H1 (cell line): ENCODE measurements around the gene ZDHHC8. TPM values are rescaled to one million over a fixed set of nuclear protein-coding genes. Genes with fewer than 3 reads are reported as not detected.

Experiments used
- CTCF ChIA-PET: fragments of 300-600 bp; sonication (Branson Sonifier 250); formaldehyde crosslinking; loops from one replicate; lab custom pipeline; 2021; ENCODE audit not compliant: partially characterized antibody; lab: Charles Lee
- POLR2A ChIA-PET: fragments of 300-600 bp; sonication (Branson Sonifier 250); formaldehyde crosslinking; loops from one replicate; lab custom pipeline; 2021; ENCODE audit warnings: inconsistent platforms; ENCODE audit not compliant: partially characterized antibody; lab: Charles Lee
- DNase-seq, 2 experiments: peaks; one replicate each; pipeline versions ENCODE4 v3.0.0 to v3.0.0-alpha.2; 2010 to 2022; ENCODE audit warnings: low spot score in 2 of 2, low read depth in 1 of 2, mixed read lengths in 1 of 2
- FAIRE-seq: peaks from 2 replicates; lab custom pipeline; 2011; peaks lifted over from hg19 to GRCh38; lab: Jason Lieb, UNC
- H2AFZ ChIP-seq: 2 replicates; pipeline ENCODE4 v1.8.1; 2012; ENCODE audit warnings: low read length, inconsistent platforms
- H2AK5ac ChIP-seq: 2 replicates; pipeline ENCODE4 v1.6.1; 2013; ENCODE audit warnings: low read depth, low read length
- H2BK120ac ChIP-seq: replicated peaks from 2 replicates; pipeline ENCODE3; 2013; ENCODE audit warnings: low read depth, low read length, inconsistent platforms
- H2BK12ac ChIP-seq: 2 replicates; pipeline ENCODE4 v1.6.1; 2013; ENCODE audit warnings: low read depth, low read length
- H2BK15ac ChIP-seq: 2 replicates; pipeline ENCODE4 v1.6.1; 2013; ENCODE audit warnings: low read length
- H2BK20ac ChIP-seq: 2 replicates; pipeline ENCODE4 v1.6.1; 2013; ENCODE audit warnings: low read length
- H2BK5ac ChIP-seq: 2 replicates; pipeline ENCODE4 v1.6.1; 2013; ENCODE audit warnings: low read depth, low read length
- H3K14ac ChIP-seq: 2 replicates; pipeline ENCODE4 v1.6.1; 2013; ENCODE audit warnings: inconsistent platforms; ENCODE audit not compliant: insufficient read length
- H3K18ac ChIP-seq: 2 replicates; pipeline ENCODE4 v1.6.1; 2013; ENCODE audit warnings: low read length; ENCODE audit errors: extremely low read depth
- H3K23ac ChIP-seq: 2 replicates; pipeline ENCODE4 v1.6.1; 2013; ENCODE audit warnings: inconsistent platforms; ENCODE audit not compliant: insufficient read length
- H3K23me2 ChIP-seq: 2 replicates; pipeline ENCODE4 v1.6.1; 2013; ENCODE audit warnings: low read depth, low read length
- H3K27ac ChIP-seq: 2 replicates; pipeline ENCODE4 v1.6.1; 2011; ENCODE audit warnings: low read depth, low read length, inconsistent platforms
- H3K27me3 ChIP-seq, 4 experiments: replicated peaks in 1 of 4; 1 replicate in 1 of 4; 2 replicates in 3 of 4; pipeline versions ENCODE4 v1.6.1 to v1.8.1; 2011 to 2013; ENCODE audit warnings: low read length in 3 of 4, mild to moderate bottlenecking in 3 of 4, inconsistent platforms in 2 of 4, mixed read lengths in 2 of 4, moderate library complexity in 1 of 4; ENCODE audit not compliant: control insufficient read depth in 3 of 4, insufficient read depth in 3 of 4; ENCODE audit errors: extremely low read depth in 1 of 4
- H3K36me3 ChIP-seq, 4 experiments: 2 replicates each; pipeline versions ENCODE4 v1.6.1 to v1.8.1; 2011 to 2013; ENCODE audit warnings: mild to moderate bottlenecking in 4 of 4, low read length in 3 of 4, moderate library complexity in 2 of 4, control low read depth in 1 of 4, inconsistent platforms in 1 of 4; ENCODE audit not compliant: insufficient read depth in 4 of 4, control insufficient read depth in 2 of 4
- H3K4ac ChIP-seq: replicated peaks from 2 replicates; pipeline ENCODE3; 2013; ENCODE audit warnings: low read length, low read depth, mixed read lengths, inconsistent platforms; ENCODE audit not compliant: insufficient read length
- H3K4me1 ChIP-seq, 4 experiments: replicated peaks in 1 of 4; 1 replicate in 1 of 4; 2 replicates in 3 of 4; pipeline versions ENCODE4 v1.6.1 to v1.8.1; 2011 to 2013; ENCODE audit warnings: low read length in 3 of 4, inconsistent platforms in 2 of 4, mixed read lengths in 1 of 4; ENCODE audit not compliant: insufficient read depth in 4 of 4, control insufficient read depth in 3 of 4
- H3K4me2 ChIP-seq, 2 experiments: 2 replicates each; pipeline versions ENCODE4 v1.6.1 to v1.8.1; 2011 to 2013; ENCODE audit warnings: low read depth in 2 of 2, low read length in 2 of 2, control low read depth in 1 of 2, inconsistent platforms in 1 of 2, mild to moderate bottlenecking in 1 of 2; ENCODE audit not compliant: insufficient read depth in 1 of 2
- H3K4me3 ChIP-seq, 4 experiments: fragments of 200-600, 300-600 bp in 1 of 4; sonication (generic), shearing (Covaris generic), sonication (Bioruptor Twin) in 1 of 4; 2 replicates each; pipeline versions ENCODE4 v1.5.1 to v1.8.1; 2011 to 2016; ENCODE audit warnings: low read length in 4 of 4, low read depth in 3 of 4, control low read depth in 2 of 4, inconsistent platforms in 2 of 4, mild to moderate bottlenecking in 2 of 4, mixed read lengths in 1 of 4, moderate library complexity in 1 of 4; ENCODE audit not compliant: insufficient read depth in 2 of 4; ENCODE audit errors: extremely low read depth in 1 of 4
- H3K56ac ChIP-seq: replicated peaks from 2 replicates; pipeline ENCODE3; 2013; ENCODE audit warnings: low read depth, mild to moderate bottlenecking, mixed read lengths, low read length, inconsistent platforms; ENCODE audit not compliant: insufficient read length
- H3K79me1 ChIP-seq: 2 replicates; pipeline ENCODE4 v1.6.1; 2013; ENCODE audit warnings: low read depth, low read length, control low read depth
- H3K79me2 ChIP-seq, 2 experiments: 2 replicates each; pipeline versions ENCODE4 v1.6.1 to v1.8.1; 2012 to 2013; ENCODE audit warnings: low read length in 2 of 2, mild to moderate bottlenecking in 2 of 2, inconsistent platforms in 1 of 2; ENCODE audit not compliant: insufficient read depth in 2 of 2, control insufficient read depth in 1 of 2
- H3K9ac ChIP-seq, 4 experiments: replicated peaks in 1 of 4; 1 replicate in 1 of 4; 2 replicates in 3 of 4; pipeline versions ENCODE4 v1.6.1 to v1.8.1; 2011 to 2013; ENCODE audit warnings: low read depth in 3 of 4, low read length in 3 of 4, control low read depth in 2 of 4, mild to moderate bottlenecking in 2 of 4, moderate library complexity in 2 of 4, inconsistent platforms in 1 of 4; ENCODE audit errors: extremely low read depth in 1 of 4
- H3K9me3 ChIP-seq, 2 experiments: 2 replicates each; pipeline versions ENCODE4 v1.6.1 to v1.8.1; 2012 to 2013; ENCODE audit warnings: mild to moderate bottlenecking in 2 of 2, moderate library complexity in 2 of 2, control low read depth in 1 of 2, inconsistent platforms in 1 of 2, low read depth in 1 of 2, low read length in 1 of 2, mixed read lengths in 1 of 2; ENCODE audit not compliant: insufficient read depth in 2 of 2
- H4K20me1 ChIP-seq, 2 experiments: replicated peaks in 1 of 2; 2 replicates each; pipeline versions ENCODE3 to v1.8.1; 2011 to 2013; ENCODE audit warnings: inconsistent platforms in 2 of 2, low read length in 2 of 2, mild to moderate bottlenecking in 1 of 2; ENCODE audit not compliant: insufficient read depth in 2 of 2, control insufficient read depth in 1 of 2
- H4K5ac ChIP-seq: 2 replicates; pipeline ENCODE4 v1.6.1; 2013; ENCODE audit warnings: low read length, low read depth, mixed read lengths, inconsistent platforms; ENCODE audit not compliant: insufficient read length
- H4K8ac ChIP-seq: 2 replicates; pipeline ENCODE4 v1.8.0; 2013; ENCODE audit warnings: mild to moderate bottlenecking, moderate library complexity, low read length, inconsistent platforms; ENCODE audit not compliant: insufficient read depth; ENCODE audit errors: extremely low read depth
- H4K91ac ChIP-seq: replicated peaks from 2 replicates; pipeline ENCODE3; 2013; ENCODE audit warnings: low read length, mixed read lengths, inconsistent platforms; ENCODE audit not compliant: insufficient read length
- ASH2L ChIP-seq: fragments of 200-600, 300-600 bp; sonication (generic); IDR thresholded peaks from one replicate; pipeline ENCODE4 v1.7.1; 2017; ENCODE audit warnings: low read length
- BCL11A ChIP-seq, 2 experiments: IDR thresholded peaks; one replicate each; pipeline ENCODE4 v1.6.1; 2011; ENCODE audit warnings: low read depth in 2 of 2, low read length in 2 of 2, mild to moderate bottlenecking in 2 of 2
- CREB1 ChIP-seq: IDR thresholded peaks from 2 replicates; pipeline ENCODE4 v1.6.1; 2012; ENCODE audit warnings: inconsistent platforms
- FOSL1 ChIP-seq: IDR thresholded peaks from 2 replicates; pipeline ENCODE4 v1.6.1; 2011; ENCODE audit warnings: mild to moderate bottlenecking, low read depth, low read length, moderate library complexity; ENCODE audit not compliant: insufficient read depth
- HDAC2 ChIP-seq, 2 experiments: fragments of 300-600 bp in 1 of 2; sonication (generic) in 1 of 2; IDR thresholded peaks; 2 replicates each; pipeline ENCODE4 v1.6.1; 2011 to 2012; ENCODE audit warnings: low read depth in 2 of 2, low read length in 2 of 2, mild to moderate bottlenecking in 2 of 2, moderate library complexity in 2 of 2, borderline replicate concordance in 1 of 2, inconsistent platforms in 1 of 2
- JUN ChIP-seq: IDR thresholded peaks from 2 replicates; pipeline ENCODE4 v1.6.1; 2011; ENCODE audit warnings: low read depth, mild to moderate bottlenecking, improper control_type of control experiment, low read length
- KDM4A ChIP-seq: IDR thresholded peaks from one replicate; pipeline ENCODE4 v1.7.1; 2012; ENCODE audit warnings: low read depth, mild to moderate bottlenecking, moderate library complexity, low read length, inconsistent platforms; ENCODE audit not compliant: severe bottlenecking
- MAFK ChIP-seq: IDR thresholded peaks from 2 replicates; pipeline ENCODE4 v1.6.1; 2012; ENCODE audit warnings: low read depth, mild to moderate bottlenecking, improper control_type of control experiment, low read length
- NANOG ChIP-seq: IDR thresholded peaks from 2 replicates; pipeline ENCODE4 v1.6.1; 2011; ENCODE audit warnings: low read length, low read depth, mild to moderate bottlenecking, inconsistent platforms; ENCODE audit not compliant: insufficient read depth, poor library complexity, severe bottlenecking
- POLR2AphosphoS5 ChIP-seq: IDR thresholded peaks from 2 replicates; pipeline ENCODE4 v1.6.1; 2011; ENCODE audit warnings: low read depth, low read length
- POU5F1 ChIP-seq: IDR thresholded peaks from 2 replicates; pipeline ENCODE4 v1.6.1; 2011; ENCODE audit warnings: low read depth, mild to moderate bottlenecking, low read length, moderate library complexity
- RNF2 ChIP-seq: fragments of 200-900, 300-1000 bp; sonication (generic); IDR thresholded peaks from 2 replicates; pipeline ENCODE4 v1.7.1; 2016; ENCODE audit warnings: borderline replicate concordance, low read depth, mild to moderate bottlenecking, antibody characterized with exemption, low read length; ENCODE audit not compliant: poor library complexity, severe bottlenecking; ENCODE audit errors: missing control alignments
- SIN3A ChIP-seq, 2 experiments: IDR thresholded peaks in 1 of 2; conservative IDR thresholded peaks in 1 of 2; 2 replicates each; pipeline ENCODE4 v1.6.1; 2011 to 2012; ENCODE audit warnings: low read length in 2 of 2, improper control_type of control experiment in 1 of 2, low read depth in 1 of 2, mild to moderate bottlenecking in 1 of 2
- WGBS, 2 experiments: shearing (Covaris generic) in 1 of 2; methylation state at CpG; one replicate each; pipeline versions ENCODE4 v1.1.6 to v1.1.7; 2013 to 2015; ENCODE audit warnings: low lambda C conversion rate in 2 of 2, mixed read lengths in 2 of 2, inconsistent platforms in 1 of 2, low coverage in 1 of 2, missing lambda C conversion rate in 1 of 2; ENCODE audit not compliant: insufficient replicate concordance in 2 of 2, insufficient coverage in 1 of 2, insufficient read length in 1 of 2; ENCODE audit errors: extremely low coverage in 1 of 2, missing lambda C conversion rate in 1 of 2; 5-methylcytosine and 5-hydroxymethylcytosine counted together
- polyA plus RNA-seq, 7 experiments: library from polyadenylated mRNA; depleted of rRNA in 3 of 7; stranded (reverse) in 5 of 7; unstranded in 2 of 7; fragments of >200 nt in 5 of 7; fragments of 200-250 nt in 2 of 7; gene quantifications; 1 replicate in 5 of 7; 2 replicates in 1 of 7; 4 replicates in 1 of 7; pipeline versions ENCODE4 v1.2.1 to v1.2.3, GENCODE V29; 2011 to 2013; ENCODE audit warnings: missing spikeins in 2 of 7, mixed read lengths in 2 of 7
- total RNA-seq: library from RNA; stranded (reverse); fragmentation: NEBNext Ultra II Directional; extraction: Animal tissue kit (Norgen Biotek cat#: 25700); gene quantifications from 2 replicates; pipeline ENCODE4 v1.2.1, GENCODE V29; 2021

Gene ZDHHC8
- total and polyA plus RNA-seq, 2 of the 8 experiments (the other 6 are each of a cell fraction or from before 2014, with no cell fraction given) = 18.6 to 65.6 TPM

GRCh38 chr22:20164863-20165262, 33.3 kb downstream of the ZDHHC8 start:
- no peak overlapping the region for H2BK5ac ChIP-seq
- 86% methylated on average over 10 of the region's 11 CpGs; no CpG with 5 or more reads in 1 of the 2 experiments for WGBS, 2 experiments
- H2BK20ac ChIP-seq = no peak overlapping the region
- peaks cover 0 to 1% of the 10 kb centered on the region in 2 experiments for H4K20me1 ChIP-seq
- H3K23ac ChIP-seq = no peak overlapping the region
- no peak overlapping the region for H2AK5ac ChIP-seq
- H3K9ac ChIP-seq = no peak overlapping the region
- no peak overlapping the region for H3K18ac ChIP-seq
- no peak overlapping the region for H2AFZ ChIP-seq
- H3K14ac ChIP-seq = no peak overlapping the region
- no peak overlapping the region for H2BK120ac ChIP-seq
- no peak overlapping the region for H3K27ac ChIP-seq
- H3K79me2 ChIP-seq = no peaks in the 10 kb centered on the region
- peaks cover 15% of the 10 kb centered on the region; the same call in 1 of the 2 replicates for H3K23me2 ChIP-seq
- no peaks in the 10 kb centered on the region for H3K4me1 ChIP-seq
- no peak overlapping the region for H3K4me3 ChIP-seq
- no peaks in the 10 kb centered on the region for H3K27me3 ChIP-seq
- H3K56ac ChIP-seq = no peak overlapping the region
- DNase-seq (no peak), FAIRE-seq (no peak)
- ChIA-PET POLR2A (interaction anchor here (1.1 to 1.2 kb wide), 2 partner anchors 36 to 43 kb away, joined by 3 read pairs; no protein-coding TSS in a partner anchor), CTCF (interaction anchor here (0.9 kb wide), 1 partner anchor 120 kb away, joined by 3 read pairs; no protein-coding TSS in a partner anchor)
- no peak overlapping the region for H4K91ac ChIP-seq
- no peaks in the 10 kb centered on the region for H3K79me1 ChIP-seq
- no peak overlapping the region for H2BK15ac ChIP-seq
- H3K4ac ChIP-seq = no peak overlapping the region
- no peaks in the 10 kb centered on the region; a peak in 1 of 4 replicates for H3K9me3 ChIP-seq
- no peak overlapping the region for H3K4me2 ChIP-seq
- H2BK12ac ChIP-seq = no peak overlapping the region
- H4K8ac ChIP-seq = no peak overlapping the region
- H3K36me3 ChIP-seq = no peaks in the 10 kb centered on the region
- H4K5ac ChIP-seq = no peak overlapping the region
- no peak for TF ChIP-seq ASH2L
- no peak for TF ChIP-seq JUN
- TF ChIP-seq SIN3A (conservative IDR thresholded peaks at IDR 0.05 in 1 of 2, IDR thresholded peaks at IDR 0.05 in 1 of 2; ENCODE audit: low read depth in 1 of 2, low read length in 2 of 2) = no peak
- TF ChIP-seq FOSL1 = no peak
- no peak for TF ChIP-seq RNF2
- TF ChIP-seq BCL11A (IDR thresholded peaks at IDR 0.05; ENCODE audit: low read depth in 2 of 2, low read length in 2 of 2) = no peak
- no peak for TF ChIP-seq KDM4A
- no peak for TF ChIP-seq NANOG
- TF ChIP-seq POLR2AphosphoS5 = no peak
- TF ChIP-seq CREB1 = no peak
- TF ChIP-seq MAFK = no peak
- TF ChIP-seq POU5F1 = no peak
- no peak for TF ChIP-seq HDAC2 (IDR thresholded peaks at IDR 0.05; ENCODE audit: borderline replicate concordance in 1 of 2, low read depth in 2 of 2, low read length in 2 of 2)
